Hindlimb muscle (tissue), 1 donor: ENCODE results near the gene CNTN5. TPM values are rescaled to one million over a fixed set of nuclear protein-coding genes. Genes with fewer than 3 reads are reported as not detected.

ENCODE experiments used
- DNase-seq: peaks from one replicate; pipeline ENCODE4 v3.0.0-alpha.2; 2013
- polyA plus RNA-seq: library from polyadenylated mRNA; unstranded; fragments of 120-200 nt; gene quantifications from one replicate; pipeline ENCODE4 v1.2.1, GENCODE V29; 2013; ENCODE audit not compliant: insufficient read length

The CNTN5 gene
- polyA plus RNA-seq, 1 donor, result 4.7 TPM

DNA sequence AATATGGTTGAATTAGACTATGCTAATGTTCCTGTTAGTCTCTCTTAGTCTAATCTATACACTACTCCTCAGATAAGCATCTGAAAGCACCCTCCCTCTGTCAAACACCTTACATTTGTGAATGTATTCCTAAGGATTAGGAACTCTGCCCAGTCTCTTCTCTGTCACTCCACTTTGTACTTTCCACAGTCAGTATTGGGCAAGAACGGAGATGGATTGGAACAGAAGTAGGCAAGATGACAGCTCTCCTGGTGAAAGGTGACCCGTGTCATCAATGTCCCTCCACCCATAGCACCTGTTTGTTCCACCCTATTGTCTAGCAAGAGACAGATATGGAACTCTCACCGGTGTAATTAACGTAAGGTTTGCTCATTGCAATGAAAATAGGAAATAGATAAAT, 613.8 kb downstream of the CNTN5 start:
- DNase-seq, result no peak

DNA sequence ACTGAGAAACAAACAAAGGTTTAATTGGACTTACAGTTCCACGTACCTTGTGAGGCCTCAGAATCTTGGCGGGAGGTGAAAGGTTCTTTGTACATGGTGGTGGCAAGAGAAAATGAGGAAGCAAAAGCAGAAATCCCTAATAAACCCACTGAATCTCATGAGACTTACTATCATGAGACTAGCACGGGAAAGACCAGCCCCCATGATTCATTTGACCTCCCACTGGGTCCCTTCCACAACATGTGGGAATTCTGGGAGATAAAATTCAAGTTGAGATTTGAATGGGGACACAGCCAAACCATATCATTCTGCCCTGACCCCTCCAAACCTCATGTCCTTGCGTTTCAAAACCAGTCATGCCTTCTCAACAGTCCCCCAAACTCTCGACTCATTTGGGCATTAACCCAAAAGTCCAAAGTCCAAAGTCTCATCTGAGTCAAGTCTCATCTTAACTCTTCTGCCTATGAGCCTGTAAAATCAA, 617.4 kb downstream of the CNTN5 start:
- DNase-seq, result no peak

DNA sequence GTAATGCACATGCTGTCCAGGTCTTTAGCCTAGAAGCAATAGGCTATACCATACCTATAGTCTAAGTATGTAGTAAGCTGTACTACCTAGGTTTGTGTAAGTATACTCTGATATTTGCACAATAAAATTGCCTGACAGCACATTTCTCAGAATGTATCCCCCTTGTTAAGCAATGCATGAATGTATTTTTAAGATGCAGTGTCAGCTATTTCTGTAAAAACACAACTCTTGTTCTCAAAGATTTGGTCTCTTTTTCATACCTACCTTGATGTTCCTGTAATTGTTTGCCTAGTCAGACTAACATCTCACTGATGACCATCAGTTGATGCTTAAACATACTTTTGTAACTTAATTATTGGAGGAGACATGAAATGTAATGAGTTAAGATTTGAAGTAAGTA, 619.9 kb downstream of the CNTN5 start:
- DNase-seq, result no peak

DNA sequence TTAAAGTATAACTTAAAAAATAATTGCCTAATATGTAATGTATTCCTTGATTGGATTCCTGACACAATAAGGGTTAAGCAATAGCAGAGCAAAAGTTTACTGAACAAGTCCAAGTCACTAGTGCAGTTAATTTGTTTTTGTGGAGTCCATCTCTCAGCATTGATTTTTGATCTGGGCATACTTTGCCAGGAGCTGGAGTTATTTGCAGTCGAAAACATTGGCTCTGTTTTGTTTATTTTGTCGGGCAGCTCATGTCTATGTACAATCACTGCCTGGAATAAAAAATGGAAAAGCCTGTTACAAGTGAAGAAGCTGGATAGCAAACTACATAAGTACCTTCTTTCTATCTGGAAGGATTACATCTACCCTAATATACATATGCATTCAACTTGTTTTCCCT, 625.2 kb downstream of the CNTN5 start:
- no peak for DNase-seq

DNA sequence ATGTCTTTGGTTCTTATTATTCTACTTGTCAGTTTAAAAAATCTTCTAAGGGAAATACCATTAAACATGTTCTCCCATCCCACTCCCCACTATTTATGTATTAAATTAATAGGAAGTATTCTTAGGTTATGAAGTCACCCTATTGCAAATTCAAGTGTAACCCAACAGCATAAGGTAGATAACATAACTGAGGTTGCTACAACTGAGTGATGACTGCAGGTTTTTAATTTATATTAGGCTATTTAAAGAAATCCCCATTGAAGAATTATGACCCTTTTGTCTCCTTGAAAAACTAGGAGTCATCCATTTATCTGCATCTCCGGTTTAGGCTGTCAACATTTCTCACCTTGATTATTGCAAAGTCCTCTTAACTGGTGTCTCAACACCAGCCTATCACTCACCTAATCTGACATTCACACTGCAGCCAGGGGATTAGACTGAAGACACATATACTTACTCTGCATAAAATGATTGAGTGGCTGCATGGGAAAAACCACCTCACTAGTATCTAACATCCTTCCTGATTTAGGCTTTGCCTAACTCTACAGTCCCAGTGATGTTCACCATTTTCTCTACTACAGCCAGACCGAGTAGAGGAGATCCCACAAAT, 649.4 kb downstream of the CNTN5 start:
- no peak for DNase-seq

DNA sequence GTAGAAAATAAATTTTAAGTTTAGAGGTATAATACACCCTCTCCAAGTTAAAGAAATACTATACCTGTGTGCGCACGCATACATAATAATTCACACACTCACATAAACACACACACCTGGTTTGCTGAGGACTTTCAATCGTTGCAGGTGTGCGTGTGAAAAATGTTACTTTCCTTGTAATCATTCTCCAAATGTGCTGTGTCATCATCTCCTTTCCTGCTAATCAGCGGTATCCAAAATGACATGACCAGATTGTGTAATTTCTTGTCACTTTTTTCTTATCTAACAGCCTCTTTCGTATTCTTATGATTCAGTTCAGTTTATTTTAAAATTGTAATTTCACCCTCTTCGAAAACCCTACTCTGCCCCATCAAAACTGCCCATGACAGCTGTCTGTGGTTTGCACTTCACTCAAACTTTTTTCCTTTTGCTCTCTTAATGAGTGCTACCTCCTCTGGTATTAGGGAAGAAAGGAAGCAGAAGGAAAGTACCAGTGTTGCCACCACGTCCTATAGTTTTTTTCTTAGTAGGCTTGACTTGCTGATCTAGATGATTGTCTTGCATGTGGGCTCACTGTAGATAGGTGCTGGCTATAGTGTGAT, 651.2 kb downstream of the CNTN5 start:
- no peak for DNase-seq

DNA sequence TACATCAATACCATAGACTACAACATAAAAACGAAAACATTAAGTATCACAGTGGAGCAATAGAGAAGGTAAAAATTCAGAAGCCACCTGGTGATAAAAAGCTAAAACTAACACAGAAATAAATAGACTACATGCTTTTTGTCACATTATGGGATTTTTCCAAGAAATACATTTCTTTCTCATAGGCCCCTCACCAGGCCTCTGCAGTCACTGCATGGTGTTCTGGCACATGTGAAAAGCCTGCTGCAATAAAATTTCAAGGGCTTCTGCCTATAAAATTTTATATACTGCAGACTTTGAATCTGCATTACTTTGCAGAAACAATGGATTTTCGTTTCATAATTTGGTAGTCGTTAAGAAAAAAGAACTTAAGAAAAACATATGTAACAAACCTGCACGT, 655.5 kb downstream of the CNTN5 start:
- DNase-seq, result no peak

DNA sequence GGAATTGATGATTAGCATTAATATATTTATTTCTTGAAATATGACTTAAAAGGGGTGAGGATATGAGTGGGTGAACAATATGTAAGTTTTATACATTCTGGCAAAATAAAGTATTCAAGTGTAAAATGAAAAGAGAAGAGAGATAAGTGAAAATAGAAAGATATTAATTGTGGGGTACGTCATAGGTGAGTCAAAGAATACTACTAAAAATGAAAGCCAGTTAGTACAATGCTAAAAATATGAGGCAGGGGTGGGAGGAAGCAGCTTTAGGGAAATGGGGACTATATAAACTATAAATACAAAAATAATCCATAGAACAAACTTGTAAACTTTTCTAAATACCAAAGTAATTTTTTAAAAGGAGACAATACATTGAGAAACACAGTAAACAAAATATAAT, 661.4 kb downstream of the CNTN5 start:
- no peak for DNase-seq

DNA sequence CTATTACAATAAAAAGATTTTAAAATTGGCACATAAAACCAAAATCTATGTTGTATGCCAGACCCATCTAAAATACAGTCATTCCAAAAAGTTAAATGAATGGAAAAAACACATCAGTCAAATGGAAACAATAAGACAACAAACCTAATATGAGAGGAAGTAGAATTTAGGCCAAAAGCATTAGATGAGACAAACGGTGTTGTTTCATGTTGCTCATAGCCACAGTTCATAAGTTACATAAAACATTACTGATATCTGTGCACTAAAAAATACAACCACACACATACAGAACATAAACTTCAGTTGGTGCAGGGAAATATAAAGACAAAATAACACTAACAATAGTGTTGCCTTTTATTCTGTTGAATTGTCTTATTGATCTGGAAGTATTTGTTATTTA, 661.9 kb downstream of the CNTN5 start:
- no peak for DNase-seq

DNA sequence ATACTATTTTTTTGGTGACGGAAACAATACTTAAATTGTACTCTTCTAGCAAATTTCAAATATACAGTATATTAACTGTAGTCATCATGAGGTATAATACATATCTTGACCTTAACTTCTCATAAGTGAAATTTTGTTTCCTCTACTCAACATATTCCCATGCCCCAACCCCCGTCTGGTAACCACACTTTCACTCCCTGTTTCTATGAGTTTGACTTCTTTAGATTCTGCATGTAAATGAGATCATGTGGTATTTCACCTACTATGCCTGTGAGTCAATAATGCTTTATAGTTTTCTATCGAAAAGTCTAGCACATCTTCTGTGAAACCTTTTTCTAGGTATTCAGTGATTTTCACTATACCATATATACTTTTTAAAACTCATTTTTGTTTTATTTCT, 663.2 kb downstream of the CNTN5 start:
- no peak for DNase-seq

DNA sequence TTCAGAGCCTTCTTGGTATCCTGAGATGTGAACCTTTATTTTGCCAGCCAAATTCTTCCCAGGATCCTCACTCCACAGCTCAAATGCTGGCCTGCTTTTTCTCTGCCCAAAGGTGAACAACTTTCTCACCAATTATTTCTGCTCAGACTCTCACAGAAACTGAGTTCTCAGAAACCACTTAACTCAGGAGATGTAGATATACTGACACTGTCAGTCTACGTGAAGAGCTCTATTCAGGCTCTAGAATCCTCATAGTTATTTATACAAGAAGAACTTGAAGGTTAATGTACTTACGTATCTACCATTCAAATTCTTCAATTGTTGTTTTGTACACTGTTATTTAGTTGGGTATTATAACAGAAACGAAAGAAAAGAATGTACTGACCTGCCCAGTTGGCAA, 666.1 kb downstream of the CNTN5 start:
- no peak for DNase-seq

DNA sequence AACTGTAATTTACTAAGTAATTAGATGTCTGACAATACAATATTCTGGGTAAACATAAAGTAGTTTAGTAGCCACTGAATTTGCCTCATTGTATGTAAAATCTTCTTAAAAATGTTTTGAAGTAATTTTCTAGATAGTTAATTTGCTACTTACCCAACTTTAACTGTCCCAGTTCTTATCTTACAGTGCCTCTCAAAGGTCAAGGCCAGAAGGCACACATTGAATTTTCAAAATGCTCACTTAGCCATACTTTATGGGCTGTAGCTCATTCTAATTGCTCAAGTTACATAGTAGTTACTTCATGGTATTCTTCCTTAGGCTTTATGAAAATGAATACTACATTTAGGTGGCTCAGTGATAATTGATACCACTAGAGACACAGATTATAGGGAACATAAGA, 666.6 kb downstream of the CNTN5 start:
- DNase-seq, result no peak

DNA sequence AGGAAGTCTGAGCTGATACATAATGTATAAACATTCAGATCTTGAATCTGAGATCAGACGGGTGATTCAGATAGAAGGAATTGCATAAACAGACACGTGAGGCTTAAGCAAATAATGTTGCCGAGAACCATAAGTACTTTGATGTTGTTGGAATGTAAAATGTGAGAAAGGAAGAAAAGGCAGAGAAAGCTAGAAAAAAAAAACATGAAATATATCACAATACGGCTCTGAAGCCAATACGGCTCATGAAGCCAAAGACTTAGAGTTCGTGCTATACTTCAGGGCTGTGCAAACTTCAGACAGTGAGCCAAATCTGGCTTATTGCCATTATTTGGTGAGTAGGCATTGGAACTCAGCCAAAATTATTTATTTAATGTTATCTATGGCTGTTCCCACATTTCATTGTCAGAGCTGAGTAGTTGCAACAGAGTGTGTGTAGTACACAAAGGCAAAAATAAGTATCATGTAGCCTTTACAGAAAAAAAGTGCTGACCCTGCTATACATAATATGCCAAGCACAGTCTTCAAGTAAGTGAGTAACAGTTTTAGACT, 673.3 kb downstream of the CNTN5 start:
- no peak for DNase-seq

DNA sequence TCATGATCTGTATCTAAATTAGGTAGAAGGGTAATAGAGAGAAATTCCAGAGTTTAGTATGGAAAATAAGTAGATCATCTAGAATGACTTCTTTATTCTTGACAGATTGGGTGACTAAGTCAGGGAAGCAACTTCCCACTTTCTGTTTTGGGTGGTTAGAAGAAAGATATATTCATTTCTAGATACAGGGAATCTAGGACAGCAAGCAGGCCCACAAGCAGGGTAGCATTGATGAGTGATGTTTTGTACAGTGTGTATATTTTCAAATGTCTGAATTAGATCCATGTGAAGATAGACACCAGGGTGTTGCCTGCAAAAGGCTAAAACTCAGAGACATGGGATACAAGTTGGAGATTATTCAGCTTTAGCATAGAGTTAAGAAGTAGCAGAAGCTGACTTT, 674.4 kb downstream of the CNTN5 start:
- no peak for DNase-seq

DNA sequence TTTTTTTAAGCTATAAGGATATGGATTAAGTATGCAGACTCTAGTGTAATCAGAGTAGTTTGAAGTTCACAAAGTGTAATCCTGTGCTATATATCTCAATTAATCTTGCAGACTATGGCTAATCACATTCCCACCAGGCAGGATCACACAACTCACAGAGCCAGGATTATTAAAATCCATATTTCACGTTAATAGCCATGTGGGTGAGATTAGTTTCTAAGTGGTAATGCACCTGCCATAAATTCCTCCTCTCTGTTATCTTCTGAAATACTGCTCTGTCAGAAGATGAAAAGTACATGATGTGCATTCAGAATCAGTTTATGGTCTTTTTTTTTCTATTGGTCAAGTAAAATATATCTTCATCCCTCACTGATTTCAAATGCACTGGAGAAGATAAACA, 686.1 kb downstream of the CNTN5 start:
- no peak for DNase-seq

DNA sequence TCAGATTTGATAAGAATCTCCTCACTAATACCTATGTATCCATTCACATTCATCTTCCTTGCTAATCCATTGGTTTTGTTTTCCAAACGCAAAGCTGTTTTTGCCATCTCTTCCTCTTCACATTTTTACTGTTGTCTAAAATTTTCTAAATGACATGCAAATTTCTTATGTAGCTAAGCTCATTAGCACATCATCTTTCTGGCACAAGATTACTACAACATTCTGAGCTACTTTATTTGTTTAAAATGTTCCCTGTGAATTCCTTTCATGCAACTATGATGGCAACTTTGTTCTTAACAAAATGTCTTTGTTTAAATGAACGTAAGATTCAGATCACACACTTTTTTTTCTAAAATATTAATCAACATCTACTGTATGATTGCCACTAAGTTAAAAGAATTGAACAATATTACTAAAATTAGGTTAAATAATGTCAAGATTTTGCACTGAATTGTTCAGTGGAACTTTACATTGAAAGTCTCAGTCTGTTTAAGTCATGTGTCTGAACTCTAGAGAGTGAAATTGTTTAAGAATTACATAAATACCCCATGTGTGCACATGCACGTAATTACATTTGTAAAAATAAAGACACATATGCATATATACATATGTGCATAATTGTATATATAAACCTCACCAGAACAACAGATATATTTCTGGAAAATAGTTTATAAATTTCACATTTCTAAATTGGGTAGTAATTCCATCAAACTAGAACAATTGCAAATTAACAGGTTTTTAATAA, 688.4 kb downstream of the CNTN5 start:
- no peak for DNase-seq

DNA sequence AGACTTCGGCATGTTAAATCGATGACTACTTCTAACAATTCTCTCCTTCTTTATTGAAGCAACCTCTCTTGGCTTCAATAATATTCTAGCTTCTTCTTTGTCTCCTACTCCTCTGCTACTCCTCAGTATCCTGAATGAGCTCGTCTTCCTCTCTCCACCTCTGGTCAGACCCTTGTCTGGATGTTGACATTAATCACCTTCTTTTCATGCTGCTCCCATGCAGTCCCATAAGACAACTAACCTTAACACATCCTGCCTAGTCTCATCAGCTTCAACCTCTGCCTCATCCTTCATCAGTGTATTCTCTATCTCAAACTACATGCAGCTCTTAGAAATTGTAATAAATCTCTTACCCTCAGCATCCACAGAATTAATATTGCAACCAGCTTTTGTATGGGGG, 695.6 kb downstream of the CNTN5 start:
- DNase-seq, result no peak

DNA sequence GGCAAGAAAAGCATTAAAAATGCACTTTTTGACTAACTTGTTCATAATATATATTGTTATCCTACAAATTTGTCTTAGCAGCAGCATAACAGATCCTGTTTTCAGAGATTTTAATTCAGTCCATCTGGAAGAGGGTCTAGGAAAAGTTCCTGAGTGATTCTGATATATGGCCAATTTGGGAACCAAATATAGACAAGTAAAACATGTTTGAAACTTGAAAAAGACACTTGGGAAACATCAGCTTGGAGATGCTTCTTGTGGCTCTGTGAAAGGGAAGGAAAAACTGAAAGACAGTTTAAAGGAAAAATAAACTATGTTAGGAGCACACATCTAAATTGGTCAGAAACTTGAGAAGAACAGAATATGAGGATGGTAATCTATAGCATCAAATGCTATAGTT, 697.5 kb downstream of the CNTN5 start:
- no peak for DNase-seq

DNA sequence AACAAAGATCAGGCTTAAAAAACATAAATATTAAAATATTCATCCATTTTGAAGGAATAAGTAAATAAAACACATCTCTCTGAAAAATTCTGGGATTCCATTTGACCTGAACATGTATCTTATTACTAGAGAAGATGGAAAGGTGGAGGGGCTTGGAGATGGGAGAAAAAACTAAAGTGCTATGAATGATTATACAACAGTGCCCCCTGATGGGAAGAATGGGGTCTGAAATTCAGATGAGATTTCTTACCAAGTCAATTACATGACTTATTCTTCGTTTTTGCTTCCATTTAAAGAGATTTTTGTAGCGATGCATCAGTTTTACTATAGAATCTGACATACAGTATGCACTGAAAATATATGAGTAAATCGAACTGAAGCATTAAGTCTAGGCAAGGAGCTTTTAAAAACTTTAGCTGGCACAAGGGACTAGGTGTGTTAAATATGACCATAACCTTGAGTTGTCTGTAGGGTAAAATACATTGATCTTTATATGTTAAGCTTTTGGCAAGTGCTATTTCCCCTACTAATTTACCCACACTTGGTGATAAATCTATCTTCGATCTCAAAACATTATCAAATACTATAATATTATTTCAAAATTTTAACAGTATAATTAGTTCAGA, 718.8 kb downstream of the CNTN5 start:
- DNase-seq, result peak; percentile 22

DNA sequence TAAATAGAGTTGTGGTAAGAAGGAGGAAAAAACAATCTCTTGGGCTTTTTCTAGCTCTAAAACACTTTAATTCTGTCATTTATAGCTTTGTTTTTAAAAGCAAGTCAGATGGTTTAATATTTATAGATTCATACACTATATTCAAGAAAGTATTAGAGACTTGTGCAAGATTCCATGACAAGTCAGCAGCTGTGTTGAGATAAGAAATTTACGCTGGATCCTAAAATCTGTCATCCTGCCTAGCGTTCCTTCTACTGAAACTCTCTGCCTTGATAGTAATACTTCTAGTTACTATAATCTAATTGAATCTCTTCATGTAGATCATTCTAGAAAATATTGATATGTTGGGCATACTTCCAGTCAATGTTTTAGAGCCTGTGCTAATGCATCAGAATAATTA, 721.8 kb downstream of the CNTN5 start:
- no peak for DNase-seq

DNA sequence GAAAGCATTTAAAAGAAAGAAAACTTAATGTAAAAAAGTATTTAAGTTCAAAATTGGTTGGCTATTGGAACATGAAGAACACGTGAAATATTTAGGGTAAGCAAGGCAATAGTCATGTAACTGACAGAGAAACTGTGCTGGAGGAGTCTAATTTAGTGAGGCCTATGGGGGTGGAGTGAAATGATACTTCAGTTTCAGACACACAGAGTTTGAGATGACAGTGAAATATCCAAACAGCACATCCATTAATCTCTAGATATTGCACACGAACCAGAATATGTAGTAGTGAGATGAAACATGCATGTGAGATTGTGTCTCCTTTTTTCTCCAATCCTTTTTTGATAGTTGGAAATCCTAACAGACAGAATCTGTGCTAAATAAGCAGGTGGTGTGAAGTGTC, 739.0 kb downstream of the CNTN5 start:
- DNase-seq, result no peak

DNA sequence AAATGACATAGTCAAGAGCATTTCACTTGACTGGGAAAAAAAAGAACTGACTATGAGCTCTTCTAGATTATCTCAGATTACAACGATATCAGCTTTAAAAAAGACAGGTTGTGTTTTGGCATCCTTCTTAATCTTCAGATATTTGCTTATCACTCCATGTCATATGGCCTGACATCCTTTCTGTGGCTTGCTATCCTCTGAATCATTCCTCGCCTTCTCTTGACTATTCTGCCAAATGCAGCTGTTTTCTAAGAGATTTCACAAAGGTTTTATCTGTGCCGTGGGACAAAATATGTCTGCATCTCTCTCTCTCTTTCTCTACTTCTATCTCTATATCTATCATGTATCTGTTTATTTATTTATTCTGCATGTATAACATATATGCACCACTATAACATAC, 746.1 kb downstream of the CNTN5 start:
- DNase-seq, result no peak

DNA sequence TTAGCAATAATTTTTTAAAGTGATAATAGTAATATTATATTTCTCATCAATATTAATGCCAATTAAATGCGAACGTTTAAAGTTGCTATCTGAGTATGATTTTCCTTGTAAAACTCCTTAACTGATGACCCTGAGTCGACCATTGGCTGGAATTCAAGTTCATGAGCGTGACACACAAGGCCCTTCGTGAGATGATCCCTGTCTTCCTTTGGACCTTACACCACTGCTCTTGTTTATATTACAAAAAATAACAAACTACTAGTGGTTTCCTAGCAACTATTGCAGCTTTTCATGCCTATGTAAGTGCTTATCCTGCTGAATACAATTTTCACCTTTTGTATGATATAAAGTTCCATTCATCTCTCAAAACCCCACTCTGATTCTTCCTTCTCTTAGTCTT, 752.9 kb downstream of the CNTN5 start:
- peak; percentile 0 for DNase-seq
